ENCODE measurements around the gene ADGRG3. TPM values are rescaled to one million over a fixed set of nuclear protein-coding genes. Genes with fewer than 3 reads are reported as not detected.

ADGRG3 gene
- polyA plus RNA-seq, 3 donors = 0.41 to 1.0 TPM; not detected in 1

DNA sequence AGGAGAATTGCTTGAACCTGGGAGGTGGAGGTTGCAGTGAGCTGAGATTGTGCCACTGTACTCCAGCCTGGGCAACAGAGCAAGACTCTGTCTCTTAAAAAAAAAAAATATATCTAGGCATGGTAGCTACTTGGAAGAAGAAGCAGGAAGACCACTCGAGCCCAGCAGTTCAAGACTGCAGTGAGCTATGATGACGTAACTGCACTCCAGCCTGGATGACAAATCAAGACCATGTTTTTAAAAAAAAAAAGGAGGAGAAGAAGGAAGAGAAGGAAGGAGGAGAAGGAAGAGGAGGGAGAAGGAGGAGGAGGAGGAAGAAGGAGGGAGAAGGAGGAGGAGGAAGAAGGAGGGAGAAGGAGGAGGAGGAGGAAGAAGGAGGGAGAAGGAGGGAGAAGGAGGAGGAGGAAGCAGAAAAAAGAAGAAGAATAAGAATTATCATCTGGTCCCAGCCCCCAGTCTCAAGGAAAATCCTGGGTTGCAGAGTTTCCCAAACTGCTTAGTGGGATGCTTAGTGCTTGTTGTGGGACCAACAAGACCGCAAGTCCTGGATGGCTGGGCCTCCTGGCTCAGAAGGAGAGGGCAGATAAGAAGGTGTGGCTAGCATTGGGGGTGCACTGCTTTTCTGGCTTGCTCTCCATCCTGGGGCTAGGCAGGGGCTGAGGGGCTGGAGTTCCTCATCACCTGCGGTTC is 22.8 kb downstream of the ADGRG3 start:
- Mint-ChIP-seq H3K27ac (peak overlapping the region; percentile 25 to 82 (median 53)), H3K4me3 (peak overlapping the region in 1 of 2 donors; percentile 39), H3K9me3 (peaks cover 0 to 2% (median 0%) of the 10 kb centered on the region in 7 donors), H3K27me3 (ENCODE audit: low read depth in 3 of 3) (peaks cover 0 to 10% (median 1%) of the 10 kb centered on the region in 3 donors), H3K36me3 (no peaks in the 10 kb centered on the region), H3K4me1 (peaks cover 65% of the 10 kb centered on the region)
- H3K27ac ChIP-seq (ENCODE audit: low read depth in 1 of 2, low read length in 2 of 2) = peak overlapping the region in 1 of 2 donors; percentile 8
- no peaks in the 10 kb centered on the region for H3K79me2 ChIP-seq (ENCODE audit: insufficient read depth, low read length)
- no peaks in the 10 kb centered on the region for H3K36me3 ChIP-seq (replicated peaks in 1 of 2; ENCODE audit: control insufficient read depth in 1 of 2, insufficient read depth in 2 of 2, low read length in 2 of 2)
- peaks cover 57 to 63% of the 10 kb centered on the region in 2 donors for H3K4me1 ChIP-seq (ENCODE audit: control insufficient read depth in 1 of 2, insufficient read depth in 2 of 2, low read length in 2 of 2)
- H3K4me2 ChIP-seq (replicated peaks; ENCODE audit: extremely low read depth, low read length, poor library complexity, severe bottlenecking) = peak overlapping the region; percentile 34
- H3K9ac ChIP-seq (ENCODE audit: insufficient read depth, low read length, poor library complexity, severe bottlenecking) = no peak overlapping the region
- no peak overlapping the region for H3K4me3 ChIP-seq (replicated peaks in 1 of 3; ENCODE audit: low read depth in 2 of 3, low read length in 3 of 3)
- H3K9me3 ChIP-seq (replicated peaks in 1 of 2; ENCODE audit: control insufficient read depth in 1 of 2, insufficient read depth in 1 of 2, low read length in 2 of 2) = no peaks in the 10 kb centered on the region
- H2AFZ ChIP-seq (ENCODE audit: insufficient read depth, low read depth, low read length, poor library complexity, severe bottlenecking) = no peak overlapping the region
- intact Hi-C loops (cut with micrococcal nuclease) = loop anchor here (5.0 kb wide), 3 partner anchors 39 to 44 kb away; no protein-coding TSS in a partner anchor
- no peaks in the 10 kb centered on the region for H3K27me3 ChIP-seq (ENCODE audit: control insufficient read depth in 2 of 2, insufficient read depth in 2 of 2, low read length in 2 of 2)
- no peaks in the 10 kb centered on the region for H4K20me1 ChIP-seq (ENCODE audit: insufficient read depth, low read length)
- no peak for TF ChIP-seq CTCF (IDR thresholded peaks at IDR 0.05)
- 22% methylated on average over 2 of the region's 4 CpGs for whole genome bisulfite sequencing (ENCODE audit: insufficient coverage)
- DNase-seq = peak in 2 of 3 donors; percentile 34 to 58

DNA sequence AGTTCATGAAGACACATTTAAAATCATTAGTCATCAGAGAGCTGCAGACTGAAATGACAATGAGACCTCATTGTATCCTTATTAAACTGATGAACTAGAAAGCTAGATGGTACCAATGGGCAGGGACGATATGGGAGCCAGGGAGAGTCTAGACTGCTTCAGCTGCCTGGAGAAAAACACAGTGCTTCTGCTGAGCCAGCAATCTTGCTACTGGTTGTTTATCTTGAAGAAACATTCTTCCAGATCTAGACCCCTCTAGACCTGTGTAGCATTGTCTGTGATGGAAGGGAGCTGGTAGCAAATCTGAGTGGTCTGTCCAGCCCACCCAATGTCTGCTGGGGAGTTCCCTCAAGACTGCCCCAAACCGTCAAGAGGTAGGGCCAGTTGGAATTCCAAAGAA is 24.5 kb downstream of the ADGRG3 start:
- H3K27ac ChIP-seq (ENCODE audit: low read depth in 1 of 2, low read length in 2 of 2) = no peak overlapping the region
- Mint-ChIP-seq H3K4me1 (peaks cover 55% of the 10 kb centered on the region), H3K27me3 (ENCODE audit: low read depth in 3 of 3) (peaks cover 0 to 6% (median 1%) of the 10 kb centered on the region in 3 donors), H3K4me3 (no peak overlapping the region), H3K36me3 (no peaks in the 10 kb centered on the region), H3K27ac (peak overlapping the region in 2 of 7 donors; percentile 6 to 73), H3K9me3 (peaks cover 0 to 2% (median 0%) of the 10 kb centered on the region in 7 donors)
- H3K27me3 ChIP-seq (ENCODE audit: control insufficient read depth in 2 of 2, insufficient read depth in 2 of 2, low read length in 2 of 2) = no peaks in the 10 kb centered on the region
- H3K4me1 ChIP-seq (ENCODE audit: control insufficient read depth in 1 of 2, insufficient read depth in 2 of 2, low read length in 2 of 2) = peaks cover 45 to 54% of the 10 kb centered on the region in 2 donors
- H4K20me1 ChIP-seq (ENCODE audit: insufficient read depth, low read length) = no peaks in the 10 kb centered on the region
- WGBS (ENCODE audit: insufficient coverage) = 100% methylated on average over 1 of the region's 2 CpGs
- no peak for DNase-seq
- H3K36me3 ChIP-seq (replicated peaks in 1 of 2; ENCODE audit: control insufficient read depth in 1 of 2, insufficient read depth in 2 of 2, low read length in 2 of 2) = no peaks in the 10 kb centered on the region
- TF ChIP-seq CTCF (IDR thresholded peaks at IDR 0.05) = no peak
- H2AFZ ChIP-seq (ENCODE audit: insufficient read depth, low read depth, low read length, poor library complexity, severe bottlenecking) = no peak overlapping the region
- H3K4me3 ChIP-seq (replicated peaks in 1 of 3; ENCODE audit: low read depth in 2 of 3, low read length in 3 of 3) = no peak overlapping the region
- H3K9me3 ChIP-seq (replicated peaks in 1 of 2; ENCODE audit: control insufficient read depth in 1 of 2, insufficient read depth in 1 of 2, low read length in 2 of 2) = no peaks in the 10 kb centered on the region
- intact Hi-C loops (cut with micrococcal nuclease) = loop anchor here (5.0 kb wide), 3 partner anchors 40 to 45 kb away; no protein-coding TSS in a partner anchor
- H3K9ac ChIP-seq (ENCODE audit: insufficient read depth, low read length, poor library complexity, severe bottlenecking) = no peak overlapping the region
- no peak overlapping the region for H3K4me2 ChIP-seq (replicated peaks; ENCODE audit: extremely low read depth, low read length, poor library complexity, severe bottlenecking)
- no peaks in the 10 kb centered on the region for H3K79me2 ChIP-seq (ENCODE audit: insufficient read depth, low read length)

All from CD14-positive monocyte (primary cell).